MV-4-11 (cell line): ENCODE data around the gene LSM2.
"Not testable (repeated sequence)": the region's sequence is repeated elsewhere in the genome, so short reads cannot be mapped to it uniquely, and the experiment has no call there.

Source experiments
- DNase-seq: peaks from one replicate; lab custom pipeline; 2025; lab: John Stamatoyannopoulos, UW

LSM2 gene

DNA sequence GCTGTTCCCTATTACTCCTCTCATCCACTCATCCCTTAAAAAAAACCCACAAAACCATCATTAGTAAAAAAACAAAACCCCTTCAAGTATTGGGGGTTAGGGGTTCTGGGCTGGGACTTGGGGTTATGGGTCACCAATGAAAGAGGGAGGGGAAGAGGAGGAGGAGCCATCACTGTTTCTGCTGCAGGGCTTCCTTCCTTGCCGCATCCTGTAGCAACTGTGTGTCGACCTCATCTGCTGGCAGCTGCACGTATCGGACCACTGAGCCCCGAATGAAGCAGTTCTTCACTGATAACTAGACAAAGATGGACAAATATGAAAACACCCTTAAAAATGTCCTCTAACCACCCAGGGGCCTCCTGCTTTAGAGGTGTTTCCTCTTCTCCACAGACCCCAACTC is 9.2 kb downstream of the LSM2 start:
- no peak for DNase-seq

DNA sequence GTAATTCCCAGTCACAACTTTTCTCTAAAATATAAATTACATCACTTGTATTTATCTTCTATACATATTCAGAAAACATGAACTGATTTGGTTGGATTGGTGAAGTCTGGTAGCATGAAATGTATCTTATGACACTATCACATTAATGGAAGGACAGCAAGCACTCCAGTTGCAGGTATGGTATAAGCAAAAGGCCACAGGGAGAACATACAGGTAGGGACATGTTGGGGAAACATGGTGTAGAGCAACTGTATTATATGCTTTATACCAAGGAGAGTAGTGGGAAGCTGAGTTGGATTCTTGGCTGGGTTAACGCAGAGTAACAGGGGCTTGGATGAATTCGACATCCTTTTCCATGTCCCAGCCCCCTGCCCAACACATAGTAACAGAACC is 9.8 kb downstream of the LSM2 start:
- DNase-seq = no peak

DNA sequence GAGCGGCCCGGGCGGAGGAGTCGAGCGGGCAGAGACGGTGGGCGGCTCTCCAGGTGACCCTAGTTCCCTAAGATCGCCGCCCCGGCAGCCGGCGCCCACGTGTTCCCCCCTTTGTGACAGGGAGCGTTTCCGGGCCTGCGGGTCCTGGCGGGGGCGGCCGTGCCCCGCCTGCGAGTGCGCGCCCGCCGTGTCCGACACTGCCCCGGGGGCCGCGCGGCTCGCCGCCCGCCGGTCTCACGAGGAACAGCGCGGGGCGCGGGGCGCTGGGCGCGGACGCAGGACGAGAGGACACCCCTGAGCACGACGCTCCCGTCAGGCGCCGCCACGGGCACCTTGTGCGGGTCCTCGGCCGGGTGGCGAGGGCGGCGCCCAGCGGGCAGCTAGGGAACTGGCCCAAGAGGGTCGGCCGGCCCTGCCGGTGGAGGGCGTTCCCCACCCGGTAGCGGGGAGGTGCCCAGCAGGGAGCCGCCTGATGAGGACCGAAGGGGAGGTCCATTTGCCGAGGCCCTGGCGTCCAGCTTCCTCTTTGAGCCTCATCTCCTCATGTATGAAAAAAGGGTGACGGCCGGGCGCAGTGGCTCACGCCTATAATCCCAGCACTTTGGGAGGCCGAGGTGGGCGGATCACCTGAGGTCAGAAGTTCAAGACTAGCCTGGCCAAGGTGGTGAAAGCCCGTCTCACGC is 11.0 kb downstream of the LSM2 start, which contains the start of gene VARS1:
VARS1 (minus strand) TSS at position 137 of the 683 bp plus-strand sequence. CDS start 535 bp downstream, outside the sequence.
- peak; percentile 89 for DNase-seq

DNA sequence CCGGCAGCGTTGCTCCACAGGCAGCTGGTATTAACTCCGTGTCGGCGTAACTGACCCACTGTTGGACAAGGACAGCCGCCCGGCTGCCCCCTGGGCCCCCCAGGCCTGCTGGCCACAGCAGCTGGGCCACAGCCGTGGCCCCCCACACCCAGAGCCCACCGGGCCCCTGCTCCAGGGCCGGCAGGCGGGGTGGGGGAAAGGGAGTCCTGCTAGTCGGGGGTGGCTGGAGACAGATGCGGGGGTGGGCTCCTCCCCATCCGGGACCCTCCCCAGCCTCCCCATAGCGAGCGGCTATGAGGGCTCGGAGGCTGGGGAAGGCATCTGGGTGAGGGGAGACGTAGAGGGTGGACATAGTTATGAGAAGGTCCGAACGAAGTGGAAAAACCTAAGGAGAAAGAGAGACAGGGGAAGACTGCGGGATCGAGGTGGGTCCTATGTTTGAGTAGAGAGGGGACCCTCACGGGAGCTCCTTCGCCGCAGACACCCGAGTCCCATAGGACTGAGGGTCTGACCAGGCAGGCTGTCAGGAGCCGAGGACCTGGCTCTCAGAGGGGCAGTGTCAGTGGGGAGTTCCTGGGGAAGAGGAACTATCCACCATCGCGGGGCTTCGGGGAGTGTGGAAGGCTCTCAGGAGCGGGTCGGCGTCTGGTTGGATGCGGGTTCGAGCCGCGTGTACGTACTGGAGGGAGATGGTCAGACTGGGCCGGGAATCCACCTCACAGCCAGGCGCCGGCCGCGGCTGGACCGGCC is 11.7 kb downstream of the LSM2 start:
- peak; percentile 61 for DNase-seq

DNA sequence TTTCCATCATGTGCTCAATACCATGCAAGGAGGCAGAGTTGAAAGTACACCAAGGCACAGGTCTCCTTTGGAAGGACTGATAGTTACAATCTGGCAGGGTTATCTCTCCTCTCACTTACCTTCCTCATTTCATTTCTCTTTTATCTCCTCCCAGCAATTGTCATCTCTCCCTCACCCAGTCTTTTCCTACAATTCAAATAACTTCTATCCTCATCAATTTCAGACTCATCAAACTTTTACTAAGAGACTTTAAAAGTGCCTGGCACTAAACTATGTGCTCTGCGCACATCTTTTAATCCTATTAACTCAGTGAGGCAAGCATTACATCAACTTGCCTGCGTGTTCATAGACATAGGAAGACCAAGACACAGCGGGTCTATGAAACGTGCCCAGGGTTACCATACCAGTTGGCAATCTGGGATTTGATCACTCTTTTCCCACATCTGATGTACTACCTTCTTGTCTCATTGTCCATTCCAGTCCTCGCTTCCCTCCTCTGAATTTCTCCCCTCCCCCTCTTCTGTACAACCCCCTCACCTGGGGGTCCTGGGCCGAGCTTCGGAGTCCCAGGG is 12.4 kb downstream of the LSM2 start:
- peak; percentile 38 for DNase-seq

DNA sequence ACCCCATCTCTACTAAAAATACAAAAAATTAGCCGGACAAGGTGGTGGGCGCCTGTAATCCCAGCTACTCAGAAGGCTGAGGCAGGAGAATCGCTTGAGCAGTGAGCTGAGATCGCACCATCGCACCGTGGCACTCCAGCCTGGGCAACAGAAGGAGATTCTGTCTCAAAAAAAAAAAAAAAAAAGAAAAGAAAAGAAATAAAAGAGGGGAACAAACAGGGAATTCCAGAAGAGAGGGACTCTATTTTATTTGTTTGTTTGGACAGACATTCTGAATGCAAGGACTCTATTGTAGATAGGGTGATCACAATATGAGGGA is 12.9 kb downstream of the LSM2 start:
- DNase-seq = not testable (repeated sequence)

DNA sequence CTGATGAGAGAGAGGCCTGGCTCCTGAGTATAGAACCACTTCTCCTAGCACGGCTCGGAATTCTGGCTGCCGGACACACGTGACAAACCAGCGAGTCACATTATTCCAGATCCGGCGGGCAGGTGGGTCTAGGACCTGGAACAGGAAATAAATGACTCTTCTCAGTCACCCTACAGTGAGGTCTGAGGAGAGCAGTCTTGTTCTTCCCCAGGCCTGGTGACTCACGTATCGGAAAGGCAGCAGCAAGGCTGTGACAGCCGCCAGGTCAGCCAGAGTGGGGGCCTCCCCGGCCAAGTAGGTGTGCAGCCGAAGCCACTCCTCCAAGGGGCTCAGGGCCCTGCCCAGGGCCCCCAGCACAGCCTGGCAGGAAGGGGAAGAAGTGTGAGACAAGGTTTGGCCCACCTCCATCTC is 14.0 kb downstream of the LSM2 start:
- DNase-seq = no peak

DNA sequence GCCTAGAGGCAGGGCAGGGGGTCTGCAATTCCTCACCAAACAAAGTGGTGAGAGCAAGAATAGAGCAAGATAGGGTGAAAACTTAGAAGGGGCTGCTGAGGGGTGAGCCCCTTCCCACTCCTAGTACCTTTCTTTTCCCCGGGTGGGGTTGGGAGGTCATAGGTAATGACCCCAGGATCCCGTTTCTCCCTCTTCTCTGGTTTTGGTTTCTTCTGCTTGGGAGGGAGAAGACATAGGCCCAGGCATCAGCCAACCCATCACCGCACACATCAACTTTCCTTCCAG is 14.7 kb downstream of the LSM2 start:
- no peak for DNase-seq

DNA sequence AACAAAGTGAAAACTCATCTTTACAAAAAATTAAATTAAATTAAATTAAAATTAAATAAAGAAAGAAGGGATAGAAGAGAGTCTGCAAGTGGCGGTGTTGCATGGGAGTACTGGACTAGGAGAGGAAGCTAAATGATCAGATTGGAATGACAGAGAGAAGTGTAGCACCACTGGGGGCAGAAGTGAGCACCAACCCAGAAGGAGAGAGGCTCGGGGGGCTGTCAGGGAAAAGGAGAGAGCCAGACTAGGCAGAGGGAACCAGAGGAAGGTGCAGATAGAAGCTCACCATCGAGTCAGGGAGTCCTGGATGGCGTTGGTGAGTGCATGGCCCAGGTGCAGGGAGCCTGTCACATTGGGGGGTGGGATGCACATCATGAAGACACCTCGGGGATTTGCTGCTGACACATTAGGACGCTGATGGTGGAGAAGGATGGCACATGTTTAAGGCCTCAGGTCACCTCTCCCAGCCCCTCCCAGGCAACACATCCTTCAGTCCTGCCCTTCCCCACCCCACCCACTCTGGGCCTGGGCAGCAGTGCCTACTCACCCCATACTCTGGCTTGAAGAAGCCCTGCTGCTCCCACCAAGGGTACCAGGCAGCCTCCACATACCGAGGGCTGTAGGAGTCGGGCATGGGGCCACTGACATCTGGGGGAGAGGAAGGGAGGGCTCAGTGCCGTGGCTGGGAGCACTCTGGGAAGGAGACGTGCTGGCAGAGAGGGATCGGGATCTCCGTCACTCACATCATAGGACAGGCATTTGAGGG is 15.3 kb downstream of the LSM2 start:
- peak; percentile 45 for DNase-seq

DNA sequence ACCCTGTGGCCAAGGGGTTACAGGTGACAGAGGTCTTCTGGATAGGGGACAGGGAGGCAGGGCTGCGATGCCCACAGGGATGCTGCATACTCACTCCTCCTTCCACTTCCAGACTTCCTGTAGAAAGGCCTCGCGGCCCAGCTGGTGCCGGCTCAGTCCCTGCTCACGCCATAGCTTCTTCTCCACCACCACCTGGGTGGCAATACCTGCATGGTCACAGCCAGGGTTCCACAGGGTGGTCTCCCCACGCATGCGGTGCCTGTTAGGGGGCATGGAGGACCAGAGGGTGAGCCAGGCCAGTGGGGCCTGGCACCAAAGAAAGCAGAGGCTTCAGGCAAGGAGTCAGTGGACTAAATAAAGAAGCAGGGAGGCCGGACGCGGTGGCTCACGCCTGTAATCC is 21.3 kb downstream of the LSM2 start:
- no peak for DNase-seq

DNA sequence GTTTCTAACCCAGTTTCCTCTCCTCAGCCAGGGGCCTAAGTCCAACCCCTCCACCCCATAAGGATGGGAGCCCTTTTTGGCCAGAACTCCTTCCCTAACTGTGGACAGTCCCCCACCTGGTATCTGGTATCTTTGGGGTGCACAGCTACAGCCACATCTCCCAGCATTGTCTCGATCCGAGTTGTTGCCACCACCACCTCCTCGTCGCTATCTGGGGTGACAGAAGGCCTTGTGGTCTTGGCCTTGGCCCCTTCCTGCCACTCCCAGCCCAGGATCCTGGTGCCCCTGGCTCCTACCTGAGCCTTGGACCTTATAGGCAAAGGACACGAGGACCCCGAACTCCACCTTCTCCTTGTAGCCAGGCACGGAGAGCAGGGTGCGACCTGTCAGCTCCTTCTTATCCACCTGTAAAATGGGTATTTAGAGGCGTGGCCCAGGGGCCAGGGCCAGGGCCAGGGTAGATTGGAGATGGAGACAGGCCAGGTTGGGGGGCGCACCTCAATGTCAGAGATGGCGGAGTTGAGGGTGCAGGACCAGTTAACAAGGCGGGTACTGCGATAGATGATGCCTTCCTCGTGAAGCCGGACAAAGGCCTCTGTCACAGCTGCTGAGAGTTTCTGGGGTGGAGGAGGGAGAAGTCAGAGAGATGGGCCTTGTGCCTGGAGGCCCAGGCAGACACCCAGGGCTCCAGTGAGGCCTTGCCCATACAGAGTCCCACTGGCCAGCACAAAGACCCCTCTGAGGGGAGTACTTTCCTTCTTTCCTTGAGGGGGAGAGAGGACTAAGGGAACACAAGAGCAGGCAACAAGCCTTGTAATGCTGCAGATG is 22.5 kb downstream of the LSM2 start:
- DNase-seq = no peak

DNA sequence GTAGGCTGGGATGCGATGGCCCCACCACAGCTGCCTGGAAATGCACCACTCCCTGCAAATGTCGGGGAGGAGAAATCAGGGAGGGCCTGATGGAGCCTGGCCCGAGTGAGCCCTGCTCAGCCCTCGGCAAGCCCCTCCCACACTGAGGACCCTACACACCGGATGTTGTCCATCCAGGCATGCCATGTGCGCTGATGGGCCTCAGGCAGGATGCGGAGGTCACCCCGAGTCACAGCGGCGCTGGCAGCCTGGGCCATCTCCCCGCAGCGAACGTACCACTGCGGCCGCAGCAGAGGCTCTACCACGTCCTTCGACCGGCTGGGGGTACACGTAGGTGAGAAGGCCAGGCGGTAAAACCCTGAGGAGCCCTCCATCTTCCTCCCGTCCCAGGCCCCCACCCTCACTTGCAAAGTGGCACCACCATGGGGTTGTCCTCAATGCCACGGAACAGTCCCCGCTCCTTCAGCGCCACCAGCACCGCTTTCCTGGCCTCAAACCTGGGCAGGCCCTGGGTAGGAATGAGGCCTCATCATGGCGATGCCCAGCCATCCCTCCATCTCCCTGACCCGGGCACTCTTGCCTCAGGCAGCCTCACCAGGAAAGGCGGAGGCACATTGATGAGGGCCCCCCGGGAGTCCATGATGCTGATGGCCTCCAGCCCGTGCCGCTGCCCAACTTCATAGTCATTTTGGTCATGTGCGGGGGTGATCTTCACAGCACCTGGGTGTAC is 24.5 kb downstream of the LSM2 start:
- no peak for DNase-seq

DNA sequence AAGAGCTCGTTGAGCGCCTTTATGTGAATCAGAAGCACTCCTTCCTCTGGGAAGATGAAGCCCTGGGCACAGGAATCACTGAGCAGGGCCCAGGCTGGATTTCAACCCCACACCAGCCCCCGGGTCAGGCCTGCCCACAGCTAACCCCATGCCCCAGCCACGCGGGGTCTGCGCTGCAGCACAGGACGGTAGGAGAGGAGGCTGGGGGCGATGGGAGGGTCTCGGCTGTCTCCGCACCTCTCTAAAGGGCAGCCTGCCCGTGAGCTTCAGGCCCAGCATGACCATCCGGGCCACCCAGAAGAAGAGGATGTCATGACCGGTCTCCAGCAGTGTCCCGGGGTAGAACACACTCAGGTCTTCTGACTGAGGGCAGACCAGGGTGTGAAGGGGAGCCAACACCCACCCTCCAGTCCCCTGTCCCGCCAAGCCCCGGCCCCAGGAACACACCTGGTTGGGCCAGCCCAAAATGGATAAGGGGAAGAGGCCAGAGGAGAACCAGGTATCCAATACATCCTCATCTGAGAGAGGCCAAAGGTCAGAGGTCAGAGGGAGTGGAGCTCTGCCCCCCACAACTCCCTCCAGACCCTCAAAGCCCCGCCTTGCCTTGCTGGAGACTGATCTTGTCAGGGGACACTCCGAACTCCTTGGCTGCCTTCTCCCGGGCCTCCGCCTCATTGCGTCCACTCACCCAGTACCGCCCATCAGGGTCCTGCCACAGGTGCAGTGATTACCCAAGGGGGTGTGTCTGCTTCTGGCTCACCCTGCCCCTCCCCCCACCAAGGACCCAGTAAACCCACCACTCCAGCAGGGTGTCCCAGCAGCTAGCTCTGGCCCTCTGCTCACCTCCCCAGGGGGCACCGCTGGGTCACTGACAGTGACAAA is 25.3 kb downstream of the LSM2 start:
- no peak for DNase-seq

DNA sequence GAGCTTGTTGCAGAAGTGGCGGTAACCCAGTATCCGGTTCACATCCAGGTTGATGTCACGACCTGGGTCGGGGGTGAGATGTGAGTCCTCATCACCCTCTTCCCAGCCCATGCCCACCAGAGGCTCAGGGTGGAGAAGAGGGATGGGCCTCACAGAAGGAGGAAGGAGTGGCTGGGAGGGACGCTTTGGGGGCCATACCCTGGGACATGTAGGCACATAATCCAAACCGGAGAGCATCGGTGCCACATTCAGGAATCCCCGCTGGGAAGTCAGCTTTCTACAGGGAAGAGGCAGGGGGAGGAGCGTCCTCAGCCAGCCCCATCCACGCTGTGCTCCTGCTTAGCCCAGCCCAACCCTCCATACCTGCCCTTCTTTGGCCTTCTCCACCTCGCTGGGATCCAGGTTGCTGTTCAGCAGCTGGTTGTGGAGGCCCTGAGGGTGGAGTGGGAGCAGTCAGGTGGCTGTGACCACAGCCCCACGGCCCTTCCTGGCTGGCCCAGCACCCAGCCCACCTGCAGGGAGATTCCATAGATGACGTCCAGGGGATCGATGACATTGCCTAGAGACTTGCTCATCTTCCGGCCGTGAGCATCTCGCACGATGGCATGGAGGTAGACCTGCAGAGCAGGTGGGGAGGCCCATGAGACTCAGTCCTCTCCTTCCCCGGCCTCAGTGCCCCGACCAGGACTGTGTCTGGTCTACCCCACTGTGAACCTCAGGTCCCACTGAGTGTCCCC is 26.1 kb downstream of the LSM2 start:
- DNase-seq = no peak

DNA sequence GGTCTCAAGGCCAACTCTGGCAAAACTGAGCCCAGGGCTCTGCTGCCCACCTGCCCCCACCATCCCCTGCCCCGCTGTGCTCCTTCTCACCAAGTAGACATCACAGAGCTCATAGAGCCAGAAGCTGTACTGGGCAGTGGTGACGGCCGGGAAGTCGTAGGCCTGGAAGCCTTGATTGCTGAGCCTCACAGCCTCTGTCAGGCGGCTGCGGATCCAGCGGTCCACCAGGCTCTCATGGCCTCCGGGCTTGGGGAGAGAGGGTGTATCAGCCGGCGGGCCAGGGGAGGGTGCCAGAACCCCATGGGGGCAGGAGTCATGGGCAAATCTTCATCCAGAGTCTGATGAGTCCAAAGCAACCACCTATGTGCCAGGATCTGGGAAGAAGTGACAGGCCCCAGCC is 26.9 kb downstream of the LSM2 start:
- no peak for DNase-seq

DNA sequence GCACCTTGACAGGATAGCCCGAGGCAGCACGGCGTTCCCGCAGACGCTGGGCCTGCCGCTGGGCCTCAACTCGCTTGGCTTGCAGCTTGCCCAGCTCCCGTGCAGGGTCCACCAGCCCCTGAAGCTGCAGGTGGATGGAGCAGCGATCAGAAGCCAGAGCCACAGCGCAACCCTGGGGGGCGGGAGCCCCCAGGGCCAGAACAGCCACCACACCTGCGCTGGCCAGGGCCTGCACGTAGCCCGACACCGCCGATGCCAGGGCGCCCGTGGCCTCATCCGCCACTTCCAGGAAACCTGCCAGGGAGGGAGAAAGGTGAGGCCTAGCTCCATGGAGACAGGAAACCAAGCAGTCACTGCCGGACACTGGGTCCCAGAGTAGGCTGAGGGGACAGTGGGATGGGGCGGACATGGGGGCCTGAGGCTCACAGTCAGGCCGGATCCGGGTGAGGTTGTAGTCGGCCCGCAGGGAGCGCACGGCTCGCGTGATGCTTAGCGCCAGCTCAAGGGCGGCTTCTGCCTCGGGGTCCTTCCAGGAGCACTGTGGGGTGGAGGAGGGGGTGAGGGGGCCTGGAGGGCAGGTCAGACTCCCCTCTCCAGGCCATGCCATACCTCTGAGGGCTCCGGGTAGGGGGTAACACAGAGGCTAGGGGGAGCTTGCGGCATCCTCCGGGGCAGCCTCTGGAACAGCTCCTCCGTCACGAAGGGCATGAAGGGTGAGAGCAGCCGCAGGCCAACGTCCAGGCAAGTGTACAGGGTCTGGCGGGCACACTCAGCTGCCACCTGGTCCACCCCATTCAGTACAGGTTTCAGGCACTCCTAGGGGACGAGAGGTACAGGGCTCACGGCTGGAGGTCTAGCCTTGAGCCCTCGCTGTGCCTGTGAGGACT is 27.5 kb downstream of the LSM2 start:
- no peak for DNase-seq

DNA sequence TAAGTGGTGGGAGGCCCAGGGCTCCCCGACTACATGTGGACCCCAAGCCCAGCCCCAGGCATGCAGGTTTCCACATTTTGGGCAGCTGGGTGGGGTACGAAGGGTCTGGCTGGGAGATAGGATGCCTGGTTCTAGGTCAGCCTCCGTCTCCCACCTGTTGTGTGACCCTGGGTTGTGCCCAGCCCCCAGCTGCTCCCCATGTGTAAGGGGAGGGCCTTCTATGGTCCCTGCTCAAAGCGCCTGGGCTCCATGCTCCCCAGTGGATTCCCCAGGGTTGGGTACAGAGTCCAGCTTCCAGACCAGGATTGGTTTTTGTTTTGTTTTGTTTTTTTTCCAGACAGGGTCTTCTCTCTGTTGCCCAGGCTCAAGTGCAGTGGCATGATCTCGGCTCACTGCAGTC is 28.6 kb downstream of the LSM2 start:
- DNase-seq = no peak

DNA sequence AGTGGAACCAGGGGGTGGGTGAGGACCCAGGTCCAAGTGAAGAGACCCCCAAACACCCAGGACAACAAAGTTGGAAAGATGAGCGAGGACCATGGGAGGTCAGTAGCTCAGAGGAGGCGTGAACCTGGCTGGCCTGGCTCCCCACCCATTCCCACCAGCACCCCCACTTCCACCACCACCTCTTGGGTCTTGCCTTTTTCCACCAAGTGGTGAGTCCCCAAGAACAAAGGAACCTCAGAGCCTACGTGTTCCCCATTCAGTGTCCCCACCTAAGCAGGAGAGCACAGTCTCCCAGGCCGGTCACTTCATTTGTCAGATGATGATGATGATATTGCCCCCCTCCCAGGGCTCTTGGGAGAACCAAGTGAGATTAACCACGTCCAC is 29.1 kb downstream of the LSM2 start:
- no peak for DNase-seq
